DMS 273 (cell line): ENCODE measurements around the gene CAMKV.
"Not testable (repeated sequence)": the region's sequence is repeated elsewhere in the genome, so short reads cannot be mapped to it uniquely, and the experiment has no call there.

Experiments used
- DNase-seq: peaks from one replicate; lab custom pipeline; 2025; ENCODE audit not compliant: unreplicated experiment; lab: John Stamatoyannopoulos, UW

CAMKV gene, protein sequence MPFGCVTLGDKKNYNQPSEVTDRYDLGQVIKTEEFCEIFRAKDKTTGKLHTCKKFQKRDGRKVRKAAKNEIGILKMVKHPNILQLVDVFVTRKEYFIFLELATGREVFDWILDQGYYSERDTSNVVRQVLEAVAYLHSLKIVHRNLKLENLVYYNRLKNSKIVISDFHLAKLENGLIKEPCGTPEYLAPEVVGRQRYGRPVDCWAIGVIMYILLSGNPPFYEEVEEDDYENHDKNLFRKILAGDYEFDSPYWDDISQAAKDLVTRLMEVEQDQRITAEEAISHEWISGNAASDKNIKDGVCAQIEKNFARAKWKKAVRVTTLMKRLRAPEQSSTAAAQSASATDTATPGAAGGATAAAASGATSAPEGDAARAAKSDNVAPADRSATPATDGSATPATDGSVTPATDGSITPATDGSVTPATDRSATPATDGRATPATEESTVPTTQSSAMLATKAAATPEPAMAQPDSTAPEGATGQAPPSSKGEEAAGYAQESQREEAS

DNA sequence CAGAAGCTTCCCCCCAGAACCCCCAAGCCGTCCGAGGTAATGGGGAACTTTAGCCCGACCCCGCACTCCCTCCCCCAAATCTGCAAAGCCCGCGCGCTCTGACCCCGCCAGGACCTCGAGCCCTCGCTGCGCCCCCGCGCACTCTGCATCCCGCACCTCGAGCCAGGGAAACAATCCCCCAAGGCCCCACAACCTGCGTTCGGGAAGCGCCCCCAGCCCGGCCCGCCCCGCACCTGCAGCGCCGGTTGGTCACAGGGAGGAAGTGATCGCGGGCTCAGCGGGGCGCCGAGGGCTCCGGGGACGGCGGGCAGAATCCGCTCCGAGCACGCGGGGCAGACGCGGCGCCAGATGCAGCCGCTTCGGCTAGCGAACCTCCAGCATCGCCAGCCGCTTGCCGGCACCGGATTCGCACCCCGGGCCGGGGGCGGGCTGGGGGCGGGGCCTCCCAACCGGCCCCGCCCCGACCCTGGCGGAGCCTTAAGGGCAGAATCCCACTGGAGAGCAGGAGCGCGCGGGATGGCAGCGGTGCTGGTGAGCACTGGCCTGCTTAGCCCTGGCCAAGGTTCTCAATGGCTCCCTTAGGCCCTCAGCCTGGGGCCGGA is at the start of gene CAMKV:
CAMKV (minus strand) TSS at position 382 of the 602 bp plus-strand sequence. CDS start 7,518 bp downstream, outside the sequence.
- DNase-seq: peak; percentile 86

DNA sequence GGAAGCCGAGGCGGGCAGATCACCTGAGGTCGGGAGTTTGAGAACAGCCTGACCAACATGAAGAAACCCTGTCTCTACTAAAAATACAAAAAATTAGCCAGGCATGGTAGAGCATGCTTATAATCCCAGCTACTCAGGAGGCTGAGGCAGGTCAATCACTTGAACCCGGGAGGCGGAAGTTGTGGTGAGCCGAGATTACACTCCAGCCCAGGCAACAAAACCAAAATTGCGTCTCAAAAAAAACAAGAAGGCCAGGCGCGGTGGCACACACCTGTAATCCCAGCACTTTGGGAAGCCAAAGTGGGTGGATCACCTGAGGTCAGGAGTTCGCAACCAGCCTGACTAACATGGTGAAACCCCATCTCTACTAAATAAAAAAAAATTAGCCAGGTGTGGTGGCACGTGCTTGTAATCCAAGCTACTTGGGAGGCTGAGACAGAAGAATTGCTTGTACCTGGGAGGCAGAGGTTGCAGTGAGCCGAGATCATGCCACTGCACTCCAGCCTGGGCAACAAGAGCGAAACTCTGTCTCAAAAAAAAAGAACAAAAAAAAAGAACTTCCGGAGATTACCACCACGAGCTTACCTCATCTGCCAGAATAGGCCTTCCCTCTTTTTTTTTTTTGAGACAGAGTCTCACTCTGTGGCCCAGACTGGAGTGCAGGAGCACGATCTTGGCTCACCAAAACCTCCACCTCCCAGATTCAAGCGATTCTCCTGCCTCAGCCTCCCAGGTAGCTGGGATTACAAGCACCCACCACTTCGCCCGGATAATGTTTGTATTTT is 48.3 kb upstream of the CAMKV start:
- DNase-seq: not testable (repeated sequence)

DNA sequence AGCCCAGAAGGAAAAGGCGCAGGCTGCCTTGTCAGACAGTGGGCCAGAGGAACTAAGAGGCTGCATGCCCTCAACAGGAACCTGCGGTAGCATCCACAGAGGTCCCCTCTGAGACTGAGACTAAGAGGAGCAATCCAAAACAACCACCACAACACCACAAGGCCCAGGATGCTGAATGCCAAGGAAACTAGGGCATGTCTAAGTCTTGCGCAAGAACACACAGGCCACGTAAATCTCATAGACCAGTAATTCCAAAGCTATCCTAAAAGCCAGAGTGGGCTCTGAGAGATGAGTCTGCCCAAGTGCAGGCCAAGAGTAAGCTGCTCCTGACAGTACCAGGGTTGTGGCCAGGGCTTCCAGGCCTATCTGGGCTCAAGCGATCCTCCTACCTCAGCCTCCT is 47.0 kb upstream of the CAMKV start:
- DNase-seq: no peak

DNA sequence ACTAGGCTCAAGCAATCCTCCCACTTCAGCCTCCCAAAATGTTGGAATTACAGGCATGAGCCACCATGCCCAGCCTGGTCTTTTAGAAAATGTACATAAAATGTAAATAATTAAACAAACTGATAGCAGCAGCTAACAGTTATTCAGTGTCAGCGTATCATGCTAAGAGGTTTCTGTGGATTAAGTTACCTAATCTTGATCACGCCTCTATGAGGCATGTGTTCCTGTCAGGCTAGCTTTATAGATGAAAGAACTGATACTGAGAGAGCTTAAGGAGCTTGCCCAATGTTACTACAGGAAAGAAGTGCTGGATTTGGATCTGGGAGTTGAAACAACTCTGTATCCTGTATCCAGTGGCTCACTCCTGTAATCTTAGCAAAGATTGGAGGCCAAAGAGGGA is 45.2 kb upstream of the CAMKV start:
- DNase-seq: no peak

DNA sequence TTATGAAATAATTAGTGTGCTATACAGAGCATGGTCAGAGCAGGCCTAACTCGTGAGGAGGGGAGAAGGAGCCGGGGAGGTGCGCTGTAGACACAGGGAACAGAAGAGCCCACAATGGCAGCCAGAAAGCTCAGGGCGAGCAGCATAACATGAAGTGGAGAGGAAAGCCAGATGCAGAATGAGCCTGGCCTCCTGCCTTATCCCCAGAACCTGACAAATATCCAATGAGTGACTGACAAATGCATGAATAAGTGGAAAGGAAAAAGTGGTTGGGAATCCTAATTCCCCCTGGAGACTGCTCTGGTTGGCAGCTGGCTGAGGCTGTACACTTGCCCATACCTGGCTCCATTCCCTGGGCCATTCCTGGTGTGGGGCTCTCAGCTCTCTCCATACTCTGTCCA is 43.2 kb upstream of the CAMKV start:
- peak; percentile 87 for DNase-seq

DNA sequence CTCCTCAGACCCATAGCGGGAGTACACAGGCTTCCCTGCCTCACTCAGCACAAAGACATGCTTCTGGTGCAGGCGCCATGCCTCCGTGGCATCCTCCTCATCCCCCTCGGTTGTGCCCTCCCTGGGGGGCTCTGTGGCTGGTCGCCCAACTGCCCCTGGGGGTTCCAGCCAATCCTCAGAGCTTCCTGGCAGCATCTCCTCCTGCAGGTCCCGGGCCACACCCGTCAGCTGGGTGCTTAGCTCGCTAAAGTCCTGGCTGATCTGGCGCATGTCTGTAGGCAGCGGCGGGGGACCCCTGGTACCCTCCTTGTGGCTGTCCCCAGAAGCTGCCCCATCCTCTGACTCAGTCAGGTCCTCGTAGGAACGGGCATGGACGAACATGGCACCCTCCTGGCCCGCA is 41.9 kb upstream of the CAMKV start:
- DNase-seq: no peak

DNA sequence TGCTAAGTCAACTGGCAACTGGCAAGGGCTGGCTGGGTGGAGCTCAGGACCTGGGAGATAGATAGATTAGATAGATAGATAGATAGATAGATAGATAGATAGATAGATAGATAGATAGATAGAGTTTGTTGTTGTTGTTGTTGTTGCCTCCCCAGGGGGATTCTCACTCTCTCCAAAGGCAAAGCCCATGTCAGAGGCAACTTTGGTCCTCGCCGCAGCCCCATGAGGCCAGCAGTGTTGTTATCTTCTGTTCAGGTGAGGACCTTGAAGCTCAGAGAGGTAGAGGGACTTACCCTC is 41.4 kb upstream of the CAMKV start:
- no peak for DNase-seq

DNA sequence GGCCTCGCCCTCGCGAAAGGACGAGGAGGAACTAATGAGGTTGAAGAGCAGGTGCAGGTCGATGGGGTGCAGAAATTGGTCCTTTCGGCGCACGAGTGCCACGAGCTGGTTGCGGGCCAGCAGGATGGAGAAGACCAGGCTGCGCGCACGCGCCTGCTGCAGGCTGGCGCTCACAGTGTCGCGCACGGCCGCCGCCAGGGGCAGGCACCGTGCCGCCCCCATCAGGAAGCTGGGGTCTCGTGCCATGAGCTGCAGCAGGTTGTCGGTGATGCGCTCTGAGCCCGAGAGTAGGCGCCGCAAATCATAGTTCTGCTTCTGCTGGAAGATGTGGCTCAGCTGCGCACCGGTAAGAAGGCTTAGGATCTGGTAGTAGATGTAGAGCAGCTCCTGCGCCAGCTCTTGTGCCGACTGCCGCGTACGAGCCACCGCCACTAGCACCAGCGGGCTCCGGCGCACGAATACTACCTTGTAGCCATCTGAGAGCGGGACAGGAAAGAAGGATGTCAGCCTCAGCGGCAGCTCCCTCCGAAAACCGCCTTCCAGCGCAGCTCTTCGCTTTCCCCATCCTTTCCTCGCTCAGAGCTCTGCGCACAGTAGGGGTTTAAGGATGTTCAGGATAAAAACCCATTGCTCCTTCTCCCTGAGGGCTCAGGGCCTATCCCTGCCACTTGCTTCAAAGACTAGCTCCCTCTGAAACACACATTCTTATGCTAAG is 40.9 kb upstream of the CAMKV start:
- no peak for DNase-seq

DNA sequence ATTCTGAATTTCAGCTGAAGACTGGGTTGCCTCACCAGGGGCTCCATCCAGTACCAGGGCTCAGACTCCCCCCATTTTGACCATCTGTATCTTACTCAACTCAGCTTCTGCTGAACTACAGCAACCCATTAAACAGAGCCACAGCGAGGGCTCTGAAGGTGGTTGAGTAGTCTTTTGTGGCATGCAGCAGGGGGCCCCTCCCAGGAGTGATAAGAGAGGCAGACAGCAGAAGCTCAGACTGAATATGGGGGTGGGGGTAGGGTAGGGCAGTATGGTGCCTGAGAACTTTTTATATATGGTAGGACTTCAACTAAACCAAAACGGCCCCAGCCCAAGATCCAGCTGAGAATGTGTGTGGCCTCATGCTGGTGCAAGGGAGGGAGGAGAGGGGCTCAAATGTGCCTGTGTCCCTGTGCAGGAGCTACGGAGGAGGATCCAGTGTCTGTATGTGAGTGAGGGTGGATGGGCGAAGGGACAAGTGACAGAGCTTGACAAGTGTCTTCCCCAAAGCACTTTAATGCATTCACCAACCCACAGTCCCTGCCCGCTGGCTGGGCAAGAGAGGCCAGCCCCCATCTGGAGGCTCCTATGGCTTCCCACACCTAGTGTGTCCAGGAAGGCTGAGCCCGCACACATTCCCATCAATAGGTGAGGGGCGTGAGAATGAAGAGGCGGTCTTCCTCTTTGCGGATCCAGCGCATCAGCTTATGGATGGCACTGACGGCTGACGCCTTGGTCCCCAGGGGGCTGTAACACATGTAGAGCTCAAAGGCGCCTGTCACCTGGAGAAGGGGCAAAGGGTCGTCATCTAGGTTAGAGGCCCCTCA is 38.9 kb upstream of the CAMKV start:
- no peak for DNase-seq

DNA sequence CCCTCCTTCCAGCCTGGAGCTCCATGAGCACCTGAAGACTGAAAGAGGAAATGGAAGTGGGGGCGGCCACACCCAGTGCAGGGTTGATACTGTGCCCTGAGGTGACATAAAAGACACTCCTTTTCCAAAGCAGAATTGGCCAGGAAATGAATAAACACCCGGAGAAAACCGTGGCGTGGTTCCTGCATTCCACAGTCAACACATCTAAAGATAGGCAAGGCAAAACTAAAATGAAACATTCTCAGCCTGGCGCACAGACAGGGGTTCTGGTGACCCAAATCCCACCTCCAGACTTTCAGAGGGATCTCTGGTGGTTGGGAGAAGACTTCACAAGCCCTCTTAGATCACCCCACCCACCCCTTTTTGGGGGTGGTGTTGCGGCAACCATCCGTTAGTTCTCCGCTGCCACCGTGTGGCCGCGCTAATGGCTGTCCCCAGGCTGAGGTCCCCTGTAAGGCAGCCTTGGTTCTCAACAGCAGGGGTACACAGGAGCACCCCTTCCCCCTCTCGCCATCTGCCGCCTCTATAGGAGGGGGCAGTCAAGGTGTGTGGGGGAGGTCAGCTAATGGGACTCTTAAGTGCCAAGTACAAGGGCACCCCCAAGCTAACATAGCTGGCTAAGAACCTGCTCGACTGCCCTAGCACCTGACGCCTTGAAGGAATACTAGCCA is 36.5 kb upstream of the CAMKV start:
- peak; percentile 75 for DNase-seq

DNA sequence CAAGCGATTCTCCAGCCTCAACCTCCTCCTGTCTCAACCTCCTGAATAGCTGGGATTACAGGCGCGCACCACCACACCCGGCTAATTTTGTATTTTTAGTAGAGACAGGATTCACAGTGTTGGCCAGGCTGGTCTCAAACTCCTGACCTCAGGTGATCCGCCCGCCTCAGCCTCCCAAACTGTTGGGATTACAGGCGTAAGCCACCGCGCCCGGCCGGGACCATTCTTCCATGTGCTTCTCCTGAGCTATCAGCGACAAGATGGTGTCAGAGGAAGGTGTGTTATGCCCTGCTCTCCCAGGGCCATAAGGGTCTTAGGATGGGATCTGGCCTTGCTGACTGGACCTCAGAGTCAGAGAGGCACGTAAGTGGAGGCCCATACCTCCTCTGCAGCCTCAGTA is 34.7 kb upstream of the CAMKV start:
- not testable (repeated sequence) for DNase-seq

DNA sequence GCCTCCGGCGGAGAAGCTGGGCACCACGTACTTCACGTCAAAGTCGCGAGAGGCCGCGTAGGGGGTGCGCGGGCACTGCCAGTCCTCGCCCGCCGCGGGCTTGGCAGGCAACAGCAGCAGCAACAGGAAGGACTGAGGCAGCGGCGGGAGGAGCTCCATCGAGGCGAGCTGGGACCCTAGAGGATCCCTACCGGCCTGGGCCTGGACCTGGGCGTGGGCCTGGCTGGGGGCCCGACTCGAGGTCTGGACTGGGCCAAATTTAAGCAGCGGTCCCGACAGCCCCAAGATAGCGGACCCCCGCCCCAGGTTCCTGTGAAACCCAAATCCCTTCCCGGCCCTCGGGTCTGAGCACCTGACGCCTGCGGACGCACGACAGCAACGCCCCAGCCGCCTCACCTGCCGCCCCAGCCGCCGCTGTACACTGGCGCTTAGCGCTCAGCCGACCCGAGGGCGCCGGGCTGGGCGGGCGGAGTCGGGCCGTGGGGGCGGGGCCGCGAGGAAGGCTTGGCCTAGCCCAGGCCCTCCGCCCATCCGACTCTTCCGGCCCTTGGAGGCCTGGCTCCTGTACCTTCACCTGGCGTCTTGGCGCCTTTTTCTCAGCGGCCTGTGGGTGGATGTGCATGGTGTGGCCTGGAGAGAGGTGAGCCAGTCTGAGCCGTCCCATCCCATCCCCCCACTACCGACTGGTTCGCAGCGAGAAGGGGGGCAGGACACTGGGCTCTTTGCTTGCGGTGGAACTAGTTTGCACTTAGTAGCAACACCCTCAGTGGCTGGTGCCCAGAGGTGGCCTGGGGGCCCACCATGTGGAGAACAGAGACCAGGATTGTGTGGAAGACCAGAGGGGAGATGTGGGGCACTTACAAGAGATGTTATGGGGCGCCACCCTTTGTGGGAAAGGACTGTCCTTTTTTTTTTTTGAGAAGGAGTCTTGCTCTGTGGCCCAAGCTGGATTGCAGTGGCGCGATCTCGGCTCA is 34.0 kb upstream of the CAMKV start, which contains the start of gene MST1R:
MST1R (minus strand) TSS at position 423 of the 974 bp plus-strand sequence; CDS start at position 159, 264 bp downstream.
- no peak for DNase-seq

DNA sequence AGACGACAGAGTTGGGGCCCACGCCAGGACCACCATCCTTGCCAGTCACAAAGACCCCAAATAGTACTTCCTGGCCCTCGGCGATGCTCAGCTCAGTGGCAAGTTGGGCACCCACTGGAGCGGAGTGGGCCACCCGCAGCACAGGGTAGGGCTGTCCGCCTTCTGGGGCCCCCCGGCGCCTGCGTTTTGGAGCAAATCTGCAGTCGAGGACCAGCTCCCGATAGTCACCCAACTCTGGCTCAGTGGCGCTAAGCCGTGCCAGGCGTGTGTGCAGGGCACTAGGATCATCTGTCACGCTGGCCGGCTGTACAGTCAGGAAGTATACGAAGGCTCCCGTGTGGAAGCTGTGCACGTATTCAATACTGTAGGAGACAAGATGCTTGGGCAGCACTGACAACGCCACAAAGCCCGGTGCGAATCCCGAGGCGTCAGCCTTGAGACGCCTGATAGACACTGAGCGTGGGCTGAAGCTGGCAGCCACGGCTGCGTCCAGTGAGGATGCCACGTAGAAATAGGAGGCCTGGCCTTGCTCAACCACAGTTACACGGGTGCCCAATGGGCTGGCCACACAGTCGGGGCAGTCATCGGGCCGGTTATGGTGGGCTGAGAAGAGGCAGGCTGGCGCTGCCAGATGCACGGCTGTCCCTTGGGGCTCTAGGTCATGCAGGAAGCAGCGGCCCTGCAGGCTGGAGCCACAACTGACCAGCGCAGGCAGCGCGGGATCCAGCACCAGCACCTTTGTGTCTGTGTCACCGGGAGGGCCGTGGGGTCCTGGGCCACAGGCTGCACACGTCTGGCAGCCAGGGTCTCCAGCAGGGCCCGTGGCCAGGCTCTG is 33.0 kb upstream of the CAMKV start:
- DNase-seq: no peak

DNA sequence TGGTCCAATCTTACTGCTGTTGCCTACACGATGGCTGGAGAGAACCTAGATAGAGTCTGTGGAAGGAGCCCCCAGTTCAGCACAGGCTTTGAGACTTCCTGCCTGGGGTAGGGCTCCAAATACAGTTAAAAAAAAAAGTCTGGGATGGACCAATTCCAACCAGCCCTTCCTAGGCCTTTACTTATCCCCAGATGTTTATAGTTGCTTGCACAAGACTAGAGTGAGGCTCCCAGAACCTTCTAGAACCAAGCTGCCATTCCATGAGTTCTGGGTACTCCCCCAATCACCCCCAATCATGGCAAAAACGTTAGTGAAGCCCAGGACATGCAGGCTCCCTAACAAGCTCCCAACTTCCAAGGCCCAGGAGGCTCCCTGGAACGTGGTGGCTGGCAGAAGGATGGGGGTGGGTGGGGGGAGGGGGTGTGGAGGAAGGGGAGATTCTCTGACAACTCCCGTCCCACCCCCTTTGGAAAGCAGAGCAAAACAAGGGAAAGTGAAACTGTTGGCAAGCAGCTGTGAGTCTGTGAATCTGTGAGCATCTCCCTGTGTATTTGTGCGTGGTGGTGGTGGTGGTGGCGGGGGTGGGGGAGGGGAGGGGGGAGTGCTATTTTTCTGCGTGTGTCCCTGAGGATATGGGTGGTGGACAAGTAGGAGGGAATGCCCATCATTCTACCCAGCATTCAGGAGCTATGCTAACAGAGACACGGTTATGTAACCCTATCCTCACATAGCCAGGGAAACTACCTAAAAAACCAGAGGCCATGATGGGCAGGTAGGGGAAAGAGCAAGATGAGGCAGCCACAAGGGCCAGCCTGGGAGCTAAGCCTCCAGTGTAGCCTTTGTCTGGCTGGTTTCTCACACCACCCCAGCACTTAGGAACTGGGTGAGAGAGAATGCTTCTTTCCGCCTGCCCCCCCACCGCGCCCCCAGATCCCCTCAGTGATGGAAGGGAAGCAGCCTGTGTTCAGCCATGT is 31.9 kb upstream of the CAMKV start:
- no peak for DNase-seq

DNA sequence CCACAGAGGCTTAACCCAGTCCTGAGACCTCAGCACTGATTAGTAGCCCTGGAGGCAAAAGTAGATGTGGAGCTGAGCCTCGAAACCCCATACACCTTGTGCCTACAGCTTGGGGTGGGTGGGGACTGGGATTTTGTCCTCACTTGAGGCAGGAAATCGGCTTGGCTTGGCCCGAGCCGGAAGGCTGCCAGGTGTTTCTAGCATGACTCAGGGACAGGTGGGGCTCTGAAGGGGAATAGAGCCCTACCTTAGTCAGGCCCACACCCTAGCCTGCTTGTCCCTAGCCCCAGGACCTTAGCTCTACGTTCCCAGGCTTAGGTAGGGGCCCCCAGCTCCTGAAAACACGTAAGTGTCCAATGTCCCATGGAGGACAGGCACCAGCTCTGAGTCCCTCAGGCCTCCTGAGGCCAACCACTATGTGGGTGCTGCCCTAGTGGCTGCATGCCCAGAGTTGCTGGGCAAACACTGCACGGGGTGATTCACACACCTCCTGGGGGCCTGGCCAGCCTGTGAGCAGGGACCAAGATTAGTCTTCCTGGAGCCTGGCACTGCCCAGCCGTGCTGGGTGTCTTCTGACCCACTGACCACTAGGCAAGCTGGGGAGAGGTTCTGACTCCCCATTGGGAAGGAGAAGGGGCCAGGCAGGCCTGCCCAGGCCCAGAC is 30.9 kb upstream of the CAMKV start:
- no peak for DNase-seq

DNA sequence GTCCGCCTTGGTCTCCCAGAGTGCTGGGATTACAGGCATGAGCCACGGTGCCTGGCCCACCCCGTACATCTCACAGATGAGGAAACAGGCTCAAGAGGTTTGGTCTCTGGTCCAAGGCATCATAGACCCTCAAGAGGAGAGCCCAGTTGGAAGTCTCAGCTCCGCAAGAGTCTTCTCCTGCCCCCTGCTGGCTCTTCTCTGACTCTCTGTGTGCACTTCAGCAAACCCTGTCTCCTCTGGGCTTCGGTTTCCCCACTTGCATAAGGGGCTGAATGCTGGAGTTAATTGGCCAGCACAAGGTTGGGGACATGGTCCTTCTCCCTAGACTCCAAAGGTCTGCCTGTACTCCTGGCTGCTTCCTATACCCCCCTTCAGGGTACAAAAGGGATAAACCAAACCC is 30.1 kb upstream of the CAMKV start:
- peak; percentile 78 for DNase-seq
